GM23338 (cell line): Measurements from ENCODE around the gene MTOR. TPM values are rescaled to one million over a fixed set of nuclear protein-coding genes. Genes with fewer than 3 reads are reported as not detected.
A peak's percentile ranks its signal among the peaks of the same experiment; 100 is the strongest.
"Not testable (repeated sequence)": the region's sequence is repeated elsewhere in the genome, so short reads cannot be mapped to it uniquely, and the experiment has no call there.

ENCODE experiments used
- ATAC-seq: fragments of 200-7000 bp; cut with Tn5 transposase; 3 replicates; pipeline ENCODE4 v1.9.1; 2020
- DNase-seq: peaks from one replicate; pipeline ENCODE4 v3.0.0-alpha.2; 2015; ENCODE audit warnings: low spot score
- H2AFZ ChIP-seq: fragments of 200-600 bp; sonication (generic); 2 replicates; pipeline ENCODE4 v1.8.0; 2016; ENCODE audit warnings: antibody characterized with exemption, mild to moderate bottlenecking, moderate library complexity
- H3F3A ChIP-seq: fragments of 200-600 bp; sonication (generic); replicated peaks from 2 replicates; pipeline ENCODE4 v1.8.0; 2017; ENCODE audit warnings: antibody characterized with exemption, mixed run types, low read depth
- H3K27ac ChIP-seq: fragments of 200-600 bp; sonication (generic); 2 replicates; pipeline ENCODE4 v1.6.1; 2016; ENCODE audit warnings: low read depth
- H3K27me3 ChIP-seq: fragments of 200-600 bp; sonication (generic); 2 replicates; pipeline ENCODE4 v1.8.0; 2016; ENCODE audit warnings: mild to moderate bottlenecking, mixed run types, moderate library complexity; ENCODE audit not compliant: insufficient read depth
- H3K36me3 ChIP-seq: fragments of 200-600 bp; sonication (generic); 2 replicates; pipeline ENCODE4 v1.8.0; 2016; ENCODE audit warnings: mild to moderate bottlenecking; ENCODE audit not compliant: insufficient read depth
- H3K4me1 ChIP-seq: fragments of 200-600 bp; sonication (generic); 2 replicates; pipeline ENCODE4 v1.8.0; 2016; ENCODE audit warnings: mild to moderate bottlenecking, moderate library complexity; ENCODE audit not compliant: insufficient read depth
- H3K4me2 ChIP-seq: fragments of 200-600 bp; sonication (generic); 2 replicates; pipeline ENCODE4 v1.7.1; 2017; ENCODE audit warnings: mixed run types
- H3K4me3 ChIP-seq: fragments of 200-600 bp; sonication (generic); 2 replicates; pipeline ENCODE4 v1.6.1; 2016; ENCODE audit warnings: mixed run types
- H3K79me2 ChIP-seq: fragments of 200-600 bp; sonication (generic); replicated peaks from 2 replicates; pipeline ENCODE4 v1.8.0; 2017; ENCODE audit warnings: mild to moderate bottlenecking; ENCODE audit not compliant: insufficient read depth
- H3K9me2 ChIP-seq: fragments of 200-600 bp; sonication (generic); 2 replicates; pipeline ENCODE4 v1.8.0; 2017; ENCODE audit not compliant: insufficient read depth
- H4K20me1 ChIP-seq: fragments of 200-600 bp; sonication (generic); replicated peaks from 2 replicates; pipeline ENCODE4 v1.8.0; 2017; ENCODE audit warnings: mild to moderate bottlenecking; ENCODE audit not compliant: insufficient read depth
- H3K27ac Mint-ChIP-seq: 2 replicates; pipeline ENCODE4 v1.8.0; 2020; ENCODE audit warnings: inconsistent platforms, mild to moderate bottlenecking, moderate library complexity, mixed read lengths
- H3K27me3 Mint-ChIP-seq: 3 replicates; pipeline ENCODE4 v1.8.0; 2022; ENCODE audit warnings: low read depth, mild to moderate bottlenecking, moderate library complexity, mixed read lengths, inconsistent platforms; ENCODE audit not compliant: insufficient read depth, poor library complexity
- H3K36me3 Mint-ChIP-seq: 3 replicates; pipeline ENCODE4 v1.8.0; 2021; ENCODE audit warnings: low read depth, mild to moderate bottlenecking, inconsistent platforms, moderate library complexity, mixed read lengths
- H3K4me1 Mint-ChIP-seq: 3 replicates; pipeline ENCODE4 v1.8.0; 2020; ENCODE audit warnings: mild to moderate bottlenecking, inconsistent platforms, mixed read lengths
- H3K4me3 Mint-ChIP-seq: 3 replicates; pipeline ENCODE4 v1.8.0; 2021; ENCODE audit warnings: moderate library complexity, mild to moderate bottlenecking, inconsistent platforms, mixed read lengths
- H3K9me3 Mint-ChIP-seq: 3 replicates; pipeline ENCODE4 v1.8.0; 2020; ENCODE audit warnings: moderate library complexity, mild to moderate bottlenecking, inconsistent platforms, mixed read lengths
- CREB1 ChIP-seq: fragments of 250-450 bp; sonication (Bioruptor Pico); IDR thresholded peaks from 2 replicates; pipeline ENCODE4 v1.5.0; 2020; ENCODE audit warnings: low read depth, mild to moderate bottlenecking, moderate library complexity
- CTCF ChIP-seq, 2 experiments: fragments of 200-600 bp in 1 of 2; sonication (generic) in 1 of 2; conservative IDR thresholded peaks; 2 replicates each; pipeline versions ENCODE4 v1.5.1 to v1.6.1; 2016 to 2017; ENCODE audit warnings: antibody characterized with exemption in 2 of 2, low read depth in 2 of 2, mild to moderate bottlenecking in 2 of 2, moderate library complexity in 1 of 2
- ETS1 ChIP-seq: IDR thresholded peaks from 2 replicates; pipeline ENCODE4 v1.6.1; 2016; ENCODE audit warnings: antibody characterized with exemption
- EZH2 ChIP-seq: fragments of 200-600 bp; sonication (generic); IDR thresholded peaks from one replicate; pipeline ENCODE4 v1.8.0; 2017; ENCODE audit warnings: antibody characterized with exemption, mild to moderate bottlenecking, low read depth; ENCODE audit not compliant: unreplicated experiment
- EZH2phosphoT487 ChIP-seq: fragments of 200-600 bp; sonication (generic); IDR thresholded peaks from one replicate; pipeline ENCODE4 v1.8.1; 2018; ENCODE audit warnings: antibody characterized with exemption; ENCODE audit not compliant: unreplicated experiment
- NANOG ChIP-seq: IDR thresholded peaks from 2 replicates; pipeline ENCODE4 v1.6.1; 2016; ENCODE audit warnings: antibody characterized with exemption, borderline replicate concordance
- REST ChIP-seq: IDR thresholded peaks from one replicate; pipeline ENCODE4 v1.6.1; 2018; ENCODE audit warnings: antibody characterized with exemption; ENCODE audit not compliant: unreplicated experiment
- ZNF114 ChIP-seq: fragments of 250-450 bp; sonication (Bioruptor Pico); IDR thresholded peaks from 2 replicates; pipeline ENCODE4 v1.5.0; 2020; ENCODE audit warnings: mild to moderate bottlenecking, moderate library complexity
- polyA plus RNA-seq: library from polyadenylated mRNA; unstranded; fragments of >200 nt; fragmentation: Nextera tagmentation; extraction: Ambion mirVana; gene quantifications from 2 replicates; pipeline ENCODE4 v1.2.1, GENCODE V29; 2016
- total RNA-seq: library from RNA; depleted of rRNA; stranded (reverse); fragments of >200 nt; shearing (Covaris generic); gene quantifications from 2 replicates; pipeline ENCODE4 v1.2.3, GENCODE V29; 2014

The MTOR gene
- total and polyA plus RNA-seq, 2 experiments from 2014 or later, result 22.8 to 98.0 TPM

GRCh38 chr1:11078631-11079030, 183.7 kb downstream of the MTOR start (continued):
- TF ChIP-seq CTCF (conservative IDR thresholded peaks at IDR 0.05; ENCODE audit: low read depth in 2 of 2) (no peak), ETS1 (no peak), NANOG (no peak)

GRCh38 chr1:11073398-11073797, 189.0 kb downstream of the MTOR start:
- H3K4me3 Mint-ChIP-seq, DNase-seq, H3K79me2 ChIP-seq, H3K4me3 ChIP-seq, H3K9me3 Mint-ChIP-seq, H4K20me1 ChIP-seq, H3K27me3 ChIP-seq, ATAC-seq, H3K27ac Mint-ChIP-seq, H3K4me2 ChIP-seq, H3F3A ChIP-seq, H3K4me1 ChIP-seq, H2AFZ ChIP-seq, H3K9me2 ChIP-seq, H3K27me3 Mint-ChIP-seq, H3K4me1 Mint-ChIP-seq: not testable (repeated sequence)
- H3K36me3 Mint-ChIP-seq, result peaks cover 86% of the 10 kb centered on the region
- Histone ChIP-seq H3K27ac (peak overlapping the region; percentile 59; the same call in 1 of the 2 replicates), H3K36me3 (peaks cover 60% of the 10 kb centered on the region)

GRCh38 chr1:11072216-11072917, 190.0 kb downstream of the MTOR start:
- H3K4me1 ChIP-seq, result no peaks in the 10 kb centered on the region
- Mint-ChIP-seq H3K36me3 (peaks cover 89% of the 10 kb centered on the region), H3K4me1 (peaks cover 6% of the 10 kb centered on the region; the same call in 2 of the 3 replicates), H3K9me3 (no peaks in the 10 kb centered on the region), H3K27me3 (peaks cover 4% of the 10 kb centered on the region), H3K27ac (no peak overlapping the region), H3K4me3 (no peak overlapping the region)
- peak; percentile 56 for ATAC-seq
- no peak overlapping the region for H3K4me3 ChIP-seq
- H3K36me3 ChIP-seq, result peaks cover 57% of the 10 kb centered on the region
- 0 out of 2 replicates have a peak overlapping the region, but pooled peaks have one; percentile 59 for H3K27ac ChIP-seq
- H3K4me2 ChIP-seq, result no peak overlapping the region
- H3F3A ChIP-seq, result 0 out of 2 replicates have a peak, but pooled peaks cover 6% of the 10 kb centered on the region
- no peaks in the 10 kb centered on the region for H3K9me2 ChIP-seq
- H3K27me3 ChIP-seq, result no peaks in the 10 kb centered on the region
- TF ChIP-seq ETS1, result no peak
- peak in 1 of 2 experiments; percentile 28; a peak in 2 of 4 replicates for TF ChIP-seq CTCF (conservative IDR thresholded peaks at IDR 0.05; ENCODE audit: low read depth in 2 of 2)
- TF ChIP-seq EZH2phosphoT487, result no peak
- TF ChIP-seq CREB1 (CRISPR knock-in tag), result no peak
- no peak for TF ChIP-seq NANOG
- TF ChIP-seq ZNF114 (CRISPR knock-in tag), result no peak
- TF ChIP-seq REST, result no peak
- TF ChIP-seq EZH2, result no peak
- no peaks in the 10 kb centered on the region for H3K79me2 ChIP-seq
- peak; percentile 31 for DNase-seq
- no peak overlapping the region for H2AFZ ChIP-seq
- peaks cover 5% of the 10 kb centered on the region for H4K20me1 ChIP-seq
